Astrocyte (in vitro differentiated cells and primary cell): ENCODE measurements around the gene DIDO1. TPM values are rescaled to one million over a fixed set of nuclear protein-coding genes. Genes with fewer than 3 reads are reported as not detected.

Experiments used
- DNase-seq: peaks from one replicate; pipeline ENCODE4 v3.0.0-alpha.2; 2010; ENCODE audit warnings: low read depth
- FAIRE-seq: peaks from 2 replicates; lab custom pipeline; 2011; peaks lifted over from hg19 to GRCh38; lab: Jason Lieb, UNC
- H2AFZ ChIP-seq: 2 replicates; pipeline ENCODE4 v1.6.0; 2012; ENCODE audit warnings: low read depth, low read length, inconsistent platforms
- H3K27ac ChIP-seq: 2 replicates; pipeline ENCODE4 v1.5.1; 2011; ENCODE audit warnings: low read depth, low read length, inconsistent platforms
- H3K27me3 ChIP-seq: 2 replicates; pipeline ENCODE4 v1.6.0; 2011; ENCODE audit warnings: low read length, inconsistent platforms; ENCODE audit not compliant: insufficient read depth
- H3K36me3 ChIP-seq: 2 replicates; pipeline ENCODE4 v1.5.1; 2011; ENCODE audit warnings: low read length, inconsistent platforms; ENCODE audit not compliant: insufficient read depth
- H3K4me1 ChIP-seq: 2 replicates; pipeline ENCODE4 v1.5.1; 2011; ENCODE audit warnings: low read length, inconsistent platforms; ENCODE audit not compliant: insufficient read depth
- H3K4me2 ChIP-seq: 2 replicates; pipeline ENCODE4 v1.6.0; 2012; ENCODE audit warnings: low read length, inconsistent platforms
- H3K4me3 ChIP-seq: 2 replicates; pipeline ENCODE4 v1.5.1; 2011; ENCODE audit warnings: low read depth, mild to moderate bottlenecking, low read length, inconsistent platforms; ENCODE audit not compliant: insufficient read depth
- H3K79me2 ChIP-seq: 2 replicates; pipeline ENCODE4 v1.6.0; 2012; ENCODE audit warnings: mild to moderate bottlenecking, low read length, inconsistent platforms; ENCODE audit not compliant: insufficient read depth
- H3K9ac ChIP-seq: 2 replicates; pipeline ENCODE4 v1.6.0; 2012; ENCODE audit warnings: mild to moderate bottlenecking, low read length, inconsistent platforms
- H3K9me3 ChIP-seq: 2 replicates; pipeline ENCODE4 v1.5.1; 2012; ENCODE audit warnings: low read depth, mild to moderate bottlenecking, low read length, inconsistent platforms; ENCODE audit not compliant: insufficient read depth
- H4K20me1 ChIP-seq: 2 replicates; pipeline ENCODE4 v1.6.0; 2012; ENCODE audit warnings: low read length, inconsistent platforms; ENCODE audit not compliant: insufficient read depth
- H3K27ac Mint-ChIP-seq: one replicate; pipeline ENCODE4 v1.8.0; 2021; ENCODE audit warnings: mild to moderate bottlenecking, mixed read lengths; ENCODE audit not compliant: unreplicated experiment
- H3K27me3 Mint-ChIP-seq: one replicate; pipeline ENCODE4 v1.8.0; 2021; ENCODE audit warnings: low read depth, mixed read lengths; ENCODE audit not compliant: unreplicated experiment
- H3K36me3 Mint-ChIP-seq: one replicate; pipeline ENCODE4 v1.8.0; 2021; ENCODE audit warnings: low read depth, mixed read lengths; ENCODE audit not compliant: unreplicated experiment
- H3K4me1 Mint-ChIP-seq: one replicate; pipeline ENCODE4 v1.8.0; 2021; ENCODE audit warnings: low read depth, mixed read lengths; ENCODE audit not compliant: unreplicated experiment
- H3K4me3 Mint-ChIP-seq: one replicate; pipeline ENCODE4 v1.8.0; 2021; ENCODE audit warnings: mild to moderate bottlenecking, moderate library complexity, mixed read lengths; ENCODE audit not compliant: unreplicated experiment
- H3K9me3 Mint-ChIP-seq: one replicate; pipeline ENCODE4 v1.8.0; 2021; ENCODE audit warnings: mild to moderate bottlenecking, mixed read lengths; ENCODE audit not compliant: unreplicated experiment
- EZH2 ChIP-seq: IDR thresholded peaks from 2 replicates; pipeline ENCODE4 v1.6.1; 2012; ENCODE audit warnings: mild to moderate bottlenecking, low read length, inconsistent platforms; ENCODE audit not compliant: insufficient read depth
- total RNA-seq: library from RNA; stranded (reverse); gene quantifications from 2 replicates; pipeline ENCODE4 v1.2.1, GENCODE V29; 2021
- TF ChIP-seq, protein P1 (sequence below): IDR thresholded peaks from 2 replicates; pipeline ENCODE4 v1.5.1; 2011; ENCODE audit warnings: low read depth, mild to moderate bottlenecking, inconsistent platforms, low read length, moderate library complexity; ENCODE audit not compliant: insufficient read depth

The DIDO1 gene
- total RNA-seq, 1 donor from 2014 or later = 39.0 TPM

DNA sequence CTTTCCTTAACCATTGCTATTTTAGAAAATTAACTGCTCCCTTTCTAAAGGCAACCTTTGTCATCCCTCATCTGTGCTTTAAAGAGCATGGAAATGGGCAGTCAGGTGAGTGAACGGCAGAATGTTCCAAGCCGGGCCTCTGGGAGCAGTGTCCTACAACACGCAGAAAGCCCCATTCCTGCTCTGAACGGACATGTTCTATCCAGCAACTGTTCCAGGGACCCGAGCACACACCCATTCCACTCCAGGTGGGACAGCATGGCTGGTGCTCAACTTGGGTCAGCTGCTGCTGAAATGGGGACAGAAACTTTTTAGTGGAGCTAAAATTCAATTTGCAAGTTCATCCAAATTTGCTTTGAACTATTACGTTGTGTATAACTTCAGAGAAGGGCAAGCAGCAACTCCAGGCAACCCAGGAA is 26.7 kb downstream of the DIDO1 start:
- TF ChIP-seq, protein P1, sequence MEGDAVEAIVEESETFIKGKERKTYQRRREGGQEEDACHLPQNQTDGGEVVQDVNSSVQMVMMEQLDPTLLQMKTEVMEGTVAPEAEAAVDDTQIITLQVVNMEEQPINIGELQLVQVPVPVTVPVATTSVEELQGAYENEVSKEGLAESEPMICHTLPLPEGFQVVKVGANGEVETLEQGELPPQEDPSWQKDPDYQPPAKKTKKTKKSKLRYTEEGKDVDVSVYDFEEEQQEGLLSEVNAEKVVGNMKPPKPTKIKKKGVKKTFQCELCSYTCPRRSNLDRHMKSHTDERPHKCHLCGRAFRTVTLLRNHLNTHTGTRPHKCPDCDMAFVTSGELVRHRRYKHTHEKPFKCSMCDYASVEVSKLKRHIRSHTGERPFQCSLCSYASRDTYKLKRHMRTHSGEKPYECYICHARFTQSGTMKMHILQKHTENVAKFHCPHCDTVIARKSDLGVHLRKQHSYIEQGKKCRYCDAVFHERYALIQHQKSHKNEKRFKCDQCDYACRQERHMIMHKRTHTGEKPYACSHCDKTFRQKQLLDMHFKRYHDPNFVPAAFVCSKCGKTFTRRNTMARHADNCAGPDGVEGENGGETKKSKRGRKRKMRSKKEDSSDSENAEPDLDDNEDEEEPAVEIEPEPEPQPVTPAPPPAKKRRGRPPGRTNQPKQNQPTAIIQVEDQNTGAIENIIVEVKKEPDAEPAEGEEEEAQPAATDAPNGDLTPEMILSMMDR = no peak
- no peak for TF ChIP-seq EZH2
- H3K9me3 ChIP-seq = no peaks in the 10 kb centered on the region
- H3K4me1 ChIP-seq = peaks cover 14% of the 10 kb centered on the region
- H3K27ac ChIP-seq = no peak overlapping the region
- no peak overlapping the region for H3K4me3 ChIP-seq
- H3K36me3 ChIP-seq = peaks cover 28% of the 10 kb centered on the region
- no peak overlapping the region for H3K9ac ChIP-seq
- DNase-seq (no peak), FAIRE-seq (no peak)
- peaks cover 83% of the 10 kb centered on the region for H4K20me1 ChIP-seq
- H3K4me2 ChIP-seq = no peak overlapping the region
- Mint-ChIP-seq H3K4me3 (no peak overlapping the region), H3K27ac (no peak overlapping the region), H3K27me3 (no peaks in the 10 kb centered on the region), H3K9me3 (no peaks in the 10 kb centered on the region), H3K4me1 (peaks cover 29% of the 10 kb centered on the region), H3K36me3 (peaks cover 6% of the 10 kb centered on the region)
- H3K79me2 ChIP-seq = peaks cover 9% of the 10 kb centered on the region
- H2AFZ ChIP-seq = no peak overlapping the region
- H3K27me3 ChIP-seq = no peaks in the 10 kb centered on the region

DNA sequence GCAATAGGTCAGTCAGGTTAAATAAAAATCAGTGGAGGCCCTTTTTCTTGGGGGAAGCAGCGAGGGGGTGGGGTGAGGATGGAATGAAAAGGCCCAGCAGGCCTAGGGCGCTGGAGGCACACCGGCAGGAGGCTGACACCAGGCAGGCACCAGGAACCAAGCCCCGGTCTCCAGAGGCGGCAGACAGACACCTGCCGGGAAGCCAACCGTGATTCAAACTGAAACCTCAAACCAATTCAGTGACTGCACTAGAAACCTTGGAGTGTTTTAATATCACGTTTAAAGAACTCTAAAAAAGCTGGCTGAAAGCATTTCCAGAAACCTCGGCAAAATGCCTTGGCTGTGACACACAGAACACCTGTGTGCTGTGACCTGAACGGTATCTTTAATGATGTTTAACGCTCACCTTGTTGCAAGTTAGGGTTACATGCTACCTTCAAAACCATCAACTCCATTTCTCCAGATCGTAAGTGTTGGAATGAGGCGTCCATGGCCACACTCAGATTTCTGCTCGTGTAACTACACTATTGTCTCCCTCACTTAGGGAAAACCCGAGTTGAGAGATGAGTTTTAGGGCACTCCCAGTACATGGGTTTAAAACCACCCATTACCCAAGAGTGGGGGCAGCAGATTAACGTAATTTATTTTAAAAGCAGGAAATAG is 27.2 kb downstream of the DIDO1 start:
- Mint-ChIP-seq H3K4me1 (peaks cover 27% of the 10 kb centered on the region), H3K27me3 (no peaks in the 10 kb centered on the region), H3K4me3 (no peak overlapping the region), H3K27ac (peak overlapping the region; percentile 28), H3K9me3 (no peaks in the 10 kb centered on the region), H3K36me3 (peaks cover 6% of the 10 kb centered on the region)
- H3K4me3 ChIP-seq = no peak overlapping the region
- TF ChIP-seq, protein P1 = no peak
- no peak for TF ChIP-seq EZH2
- no peak overlapping the region for H3K9ac ChIP-seq
- H3K36me3 ChIP-seq = peaks cover 30% of the 10 kb centered on the region
- H3K79me2 ChIP-seq = peaks cover 9% of the 10 kb centered on the region
- H3K9me3 ChIP-seq = no peaks in the 10 kb centered on the region
- H3K4me1 ChIP-seq = peaks cover 14% of the 10 kb centered on the region
- FAIRE-seq (no peak), DNase-seq (no peak)
- no peaks in the 10 kb centered on the region for H3K27me3 ChIP-seq
- no peak overlapping the region for H2AFZ ChIP-seq
- no peak overlapping the region for H3K27ac ChIP-seq
- peaks cover 81% of the 10 kb centered on the region for H4K20me1 ChIP-seq
- H3K4me2 ChIP-seq = no peak overlapping the region
